Pancreas (tissue), 10 donors: ENCODE data around the gene IDI1. TPM values are rescaled to one million over a fixed set of nuclear protein-coding genes. Genes with fewer than 3 reads are reported as not detected.
"Not testable (repeated sequence)": the region's sequence is repeated elsewhere in the genome, so short reads cannot be mapped to it uniquely, and the experiment has no call there.

Experiments
- ATAC-seq, 4 donors: fragments of 200-7000 bp; cut with Tn5 transposase; one replicate each; pipeline versions ENCODE4 v1.8.0 to v1.9.1; 2020; ENCODE audit warnings: mild to moderate bottlenecking in 4 of 4, moderate library complexity in 4 of 4
- DNase-seq, 6 donors: peaks; one replicate each; pipeline ENCODE4 v3.0.0-alpha.2; 2020
- FAIRE-seq: peaks from 2 replicates; lab custom pipeline; 2012; peaks lifted over from hg19 to GRCh38; lab: Jason Lieb, UNC
- H3K27ac ChIP-seq, 4 donors: fragments of 200-600 bp; sonication (generic); 1 replicate in 3 of 4; 2 replicates in 1 of 4; pipeline versions ENCODE4 v1.5.0 to v1.8.0; 2020
- H3K27me3 ChIP-seq, 4 donors: fragments of 200-600 bp; one replicate each; pipeline ENCODE4 v1.8.0; 2021
- H3K36me3 ChIP-seq, 3 donors: fragments of 200-600 bp; sonication (generic) in 1 of 3; one replicate each; pipeline versions ENCODE4 v1.5.0 to v1.8.0; 2020 to 2021
- H3K4me1 ChIP-seq, 3 donors: fragments of 200-600 bp; one replicate each; pipeline ENCODE4 v1.8.0; 2021
- H3K4me3 ChIP-seq, 4 donors: fragments of 200-600 bp; sonication (generic) in 2 of 4; one replicate each; pipeline versions ENCODE4 v1.5.0 to v1.8.0; 2020 to 2021
- H3K9me3 ChIP-seq, 4 donors: fragments of 200-600 bp; one replicate each; pipeline ENCODE4 v1.8.0; 2021
- CTCF ChIP-seq, 4 donors: fragments of 200-600 bp; sonication (generic) in 3 of 4; IDR thresholded peaks; one replicate each; pipeline versions ENCODE4 v1.5.0 to v1.8.0; 2021; ENCODE audit warnings: antibody characterized with exemption in 4 of 4
- WGBS, 2 donors: extraction: QIAGEN DNeasy Blood & Tissue Kit; methylation state at CpG; one replicate each; pipeline ENCODE4 v1.1.7; 2013; 5-methylcytosine and 5-hydroxymethylcytosine counted together
- intact Hi-C, 3 donors: fragments of 100-400 bp; cut with DNase I; formaldehyde crosslinking; loops; one replicate each; pipeline versions ENCODE4 v1.11.1 to v1.14.2; 2022
- polyA plus RNA-seq, 2 donors: library from polyadenylated mRNA; stranded (reverse); fragments of 200-250 nt; gene quantifications; one replicate each; pipeline ENCODE4 v1.2.3, GENCODE V29; 2013
- total RNA-seq, 6 donors: library from RNA; stranded (reverse); fragmentation: NEBNext Ultra II Directional in 4 of 6; extraction: Animal tissue kit (Norgen Biotek cat#: 25700) in 4 of 6; gene quantifications; one replicate each; pipeline versions ENCODE4 v1.2.1 to v1.2.4, GENCODE V29; 2021 to 2023
- donor health status: healthy with polysubstance abuse.
- donor health status: DM: no; HTN: no; CAD: no; lungs with moderate emphysema.
- donor health status: DM: no; HTN: no; CAD: no.
- donor health status: control.
- donor health status: control.
- donor health status: Bipolar disorder and iron deficiency.
- donor health status: DM: yes; HTN: yes; CAD: no.
- donor health status: DM: no; HTN: no; CAD: no.
- donor health status: DM: no; HTN: no; CAD: no.
- donor health status: DM: yes; HTN: yes; CAD: no.

IDI1 gene
- total and polyA plus RNA-seq, 8 donors = 5.4 to 26.7 (median 9.6) TPM

- no peak for DNase-seq
- no peak for FAIRE-seq
- Histone ChIP-seq H3K4me1 (no peaks in the 10 kb centered on the region), H3K27ac (no peak overlapping the region), H3K9me3 (no peaks in the 10 kb centered on the region), H3K36me3 (peaks cover 9 to 74% (median 46%) of the 10 kb centered on the region in 3 donors), H3K4me3 (no peak overlapping the region), H3K27me3 (no peaks in the 10 kb centered on the region)
- intact Hi-C loops = no loop called here
- ATAC-seq = no peak
- WGBS, 2 donors = 94 to 95% methylated on average over 7 of the region's 7 CpGs
- no peak for TF ChIP-seq CTCF (IDR thresholded peaks at IDR 0.05)
These were observed 38.2 kb downstream of the IDI1 start for GRCh38 chr10:1010703-1011102.

- ATAC-seq, H3K4me3 ChIP-seq, intact Hi-C loops, FAIRE-seq, DNase-seq, H3K27ac ChIP-seq, H3K27me3 ChIP-seq, H3K9me3 ChIP-seq, H3K4me1 ChIP-seq: not testable (repeated sequence)
- peaks cover 9 to 76% (median 46%) of the 10 kb centered on the region in 3 donors for H3K36me3 ChIP-seq
- 69 to 73% methylated on average over 7 to 8 of the region's 8 CpGs for WGBS, 2 donors
These were observed 39.0 kb downstream of the IDI1 start for GRCh38 chr10:1009947-1010346.

GRCh38 chr10:1009071-1009494, 39.8 kb downstream of the IDI1 start:
- no peaks in the 10 kb centered on the region for H3K4me1 ChIP-seq
- DNase-seq (no peak), FAIRE-seq (no peak), ATAC-seq (no peak)
- intact Hi-C loops = no loop called here
- no peak overlapping the region for H3K27ac ChIP-seq
- WGBS, 2 donors = 93% methylated on average over 9 of the region's 9 CpGs
- H3K36me3 ChIP-seq = peaks cover 9 to 76% (median 46%) of the 10 kb centered on the region in 3 donors
- no peak for TF ChIP-seq CTCF (IDR thresholded peaks at IDR 0.05)
- no peak overlapping the region for H3K4me3 ChIP-seq
- no peaks in the 10 kb centered on the region for H3K27me3 ChIP-seq
- H3K9me3 ChIP-seq = no peaks in the 10 kb centered on the region

- ATAC-seq (no peak), DNase-seq (no peak), FAIRE-seq (no peak)
- Histone ChIP-seq H3K27ac (no peak overlapping the region), H3K27me3 (no peaks in the 10 kb centered on the region), H3K4me1 (no peaks in the 10 kb centered on the region), H3K4me3 (no peak overlapping the region), H3K9me3 (no peaks in the 10 kb centered on the region), H3K36me3 (peaks cover 9 to 81% (median 52%) of the 10 kb centered on the region in 3 donors)
- no peak for TF ChIP-seq CTCF (IDR thresholded peaks at IDR 0.05)
- intact Hi-C loops = no loop called here
- WGBS, 2 donors = 89 to 93% methylated on average over 10 of the region's 10 CpGs
These were observed 41.3 kb downstream of the IDI1 start for GRCh38 chr10:1007583-1007982.

GRCh38 chr10:1006573-1006972, 42.3 kb downstream of the IDI1 start:
- H3K27ac ChIP-seq = no peak overlapping the region
- no peak for TF ChIP-seq CTCF (IDR thresholded peaks at IDR 0.05)
- FAIRE-seq = no peak
- H3K4me1 ChIP-seq = no peaks in the 10 kb centered on the region
- no peak for DNase-seq
- intact Hi-C loops = no loop called here
- ATAC-seq = no peak
- no peaks in the 10 kb centered on the region for H3K9me3 ChIP-seq
- H3K27me3 ChIP-seq = no peaks in the 10 kb centered on the region
- WGBS, 2 donors = 96 to 97% methylated on average over 9 of the region's 9 CpGs
- peaks cover 6 to 81% (median 45%) of the 10 kb centered on the region in 3 donors for H3K36me3 ChIP-seq
- no peak overlapping the region for H3K4me3 ChIP-seq
